ENCODE data around the gene MSL3B.
"Not testable (repeated sequence)": the region's sequence is repeated elsewhere in the genome, so short reads cannot be mapped to it uniquely, and the experiment has no call there.

Gene MSL3B

DNA sequence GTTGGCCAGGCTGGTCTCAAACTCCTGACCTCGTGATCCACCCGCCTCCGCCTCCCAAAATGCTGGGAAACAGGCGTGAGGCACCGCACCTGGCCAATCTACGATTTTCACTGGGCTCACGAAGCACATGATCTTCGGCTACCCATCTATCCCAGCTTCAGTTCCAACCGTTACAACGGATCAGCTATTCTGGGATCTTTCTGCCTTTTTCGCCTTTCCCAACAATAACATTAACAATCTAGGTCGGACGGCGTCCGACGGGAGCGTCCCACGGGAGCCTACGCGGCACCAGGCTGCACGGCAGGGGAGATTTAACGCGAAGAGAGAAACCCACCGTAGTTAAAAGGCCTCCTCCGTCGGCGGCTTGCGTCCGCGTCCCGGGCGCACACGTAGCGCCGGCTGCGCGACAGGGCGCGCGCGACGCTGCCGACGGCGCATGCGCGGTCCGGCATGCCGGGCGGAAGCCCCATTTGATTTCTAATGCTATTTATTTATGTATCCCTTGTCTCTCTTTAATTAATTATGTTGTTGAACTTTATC is at the start of gene MSL3B:
TSS of gene MSL3B (minus strand) at position 394 of the 540 bp plus-strand sequence.
- DNase-seq = peak; percentile 43

DNA sequence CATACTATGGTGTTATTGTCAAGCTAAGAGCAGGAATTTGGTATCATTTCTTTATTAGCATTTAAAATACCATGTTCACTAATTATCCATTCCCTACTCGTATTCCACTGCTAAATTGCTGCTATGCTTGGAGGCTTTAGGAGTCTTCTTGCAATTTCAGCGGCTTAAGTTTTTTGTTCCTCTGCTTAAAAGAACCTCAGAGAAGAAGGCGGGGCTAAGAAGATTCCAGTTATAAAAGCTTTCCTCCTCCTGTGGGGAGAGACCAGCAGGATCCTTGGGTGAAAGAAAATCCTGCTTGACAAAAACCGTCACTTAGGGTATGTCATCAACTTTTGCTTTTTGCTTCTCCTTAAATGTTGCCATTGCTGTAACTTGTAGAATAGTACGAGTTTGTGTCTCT is 48.9 kb upstream of the MSL3B start, which contains the start of gene TRPM8:
TSS of gene TRPM8 (plus strand) at position 258 of the 400 bp plus-strand sequence. CDS start 9,165 bp downstream, outside the sequence.
- no peak for DNase-seq

DNA sequence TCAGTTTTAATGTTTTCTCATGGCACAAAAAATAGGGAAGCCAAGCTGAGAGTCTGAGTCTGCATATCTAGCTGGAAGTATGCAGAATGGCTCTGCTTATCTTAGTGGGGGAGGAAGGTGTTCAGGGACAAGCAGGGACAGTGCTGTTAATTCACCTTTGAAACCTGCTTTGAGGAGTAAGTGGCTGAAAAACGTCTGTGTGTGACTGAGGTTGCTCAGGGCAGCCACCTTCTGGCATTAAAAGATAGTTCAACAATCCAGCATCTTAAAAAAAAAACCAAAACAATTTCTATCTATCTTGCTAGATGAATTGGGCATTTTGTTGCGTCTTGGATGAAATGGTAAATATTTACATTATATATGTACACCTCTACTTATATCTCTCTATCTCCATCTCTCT is 46.9 kb upstream of the MSL3B start:
- DNase-seq = no peak

DNA sequence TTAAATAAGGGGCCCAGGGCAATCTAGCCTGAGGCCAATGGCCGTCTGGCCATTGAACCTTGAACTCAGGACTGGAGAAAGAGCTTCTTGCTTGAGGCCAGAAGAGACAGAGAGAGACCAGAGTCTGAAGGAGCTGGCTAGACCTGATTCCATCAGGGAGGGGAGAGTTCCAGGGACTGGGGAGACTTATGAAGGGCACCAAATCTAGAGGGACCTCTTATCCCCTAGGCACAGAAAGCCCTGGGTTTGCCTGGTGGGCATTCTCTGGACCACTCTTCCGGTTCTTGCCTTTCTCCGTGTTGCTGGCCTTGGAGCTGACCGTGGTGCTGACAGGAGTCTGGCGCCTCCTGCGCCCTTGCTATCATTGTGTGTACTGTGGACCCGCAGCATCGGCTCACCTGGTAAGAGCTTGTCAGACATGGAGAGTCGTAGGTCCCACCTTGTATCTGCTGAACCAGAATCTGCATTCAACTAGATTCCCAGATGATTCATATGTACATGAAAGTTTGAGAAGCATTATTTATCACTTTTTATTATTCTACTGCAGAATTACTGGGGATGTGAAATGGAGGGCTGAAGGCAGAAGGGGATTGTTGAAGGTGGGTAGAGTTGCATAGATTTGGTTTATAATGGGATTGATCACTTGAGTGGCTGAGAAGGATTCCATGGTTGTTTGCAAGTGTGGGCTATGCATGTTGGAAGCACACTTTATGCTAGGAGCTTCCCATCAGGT is 44.7 kb upstream of the MSL3B start:
- DNase-seq = peak; percentile 49

DNA sequence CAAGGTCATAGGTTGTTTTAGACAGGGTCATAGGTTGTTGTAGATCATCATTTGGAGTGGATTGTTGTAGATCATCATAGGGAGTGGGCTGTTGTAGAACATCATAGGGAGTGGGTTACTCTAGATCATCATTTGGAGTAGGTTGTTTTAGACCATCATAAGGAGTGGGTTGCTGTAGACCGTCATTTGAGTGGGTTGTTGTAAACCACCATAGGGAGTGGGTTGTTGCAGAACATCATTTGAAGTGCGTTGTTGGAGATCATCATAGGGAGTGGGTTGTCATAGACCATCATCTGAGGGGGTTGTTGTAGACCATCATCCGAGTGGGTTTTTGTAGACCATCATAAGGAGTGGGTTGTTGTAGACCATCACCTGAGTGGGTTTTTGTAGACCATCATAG is 39.4 kb upstream of the MSL3B start:
- DNase-seq = no peak

DNA sequence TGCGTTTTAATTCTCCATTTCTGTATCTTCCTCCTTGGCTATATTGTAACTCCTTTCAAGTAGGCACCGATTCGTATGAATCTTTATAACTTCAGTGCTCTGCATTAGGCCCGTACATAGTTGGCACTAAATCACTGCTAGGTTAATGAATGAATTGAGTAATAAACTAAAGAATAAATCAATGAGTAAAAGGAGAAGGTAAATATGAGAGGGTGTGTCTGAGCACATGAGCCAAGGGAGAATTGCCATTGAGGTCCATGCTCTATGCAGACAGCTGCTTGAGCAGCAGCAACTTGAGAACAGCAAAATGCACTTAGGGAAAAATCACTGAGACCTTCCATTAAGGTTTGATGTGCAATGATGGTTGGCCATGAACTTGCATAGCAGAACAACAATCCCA is 37.8 kb upstream of the MSL3B start:
- DNase-seq = no peak

DNA sequence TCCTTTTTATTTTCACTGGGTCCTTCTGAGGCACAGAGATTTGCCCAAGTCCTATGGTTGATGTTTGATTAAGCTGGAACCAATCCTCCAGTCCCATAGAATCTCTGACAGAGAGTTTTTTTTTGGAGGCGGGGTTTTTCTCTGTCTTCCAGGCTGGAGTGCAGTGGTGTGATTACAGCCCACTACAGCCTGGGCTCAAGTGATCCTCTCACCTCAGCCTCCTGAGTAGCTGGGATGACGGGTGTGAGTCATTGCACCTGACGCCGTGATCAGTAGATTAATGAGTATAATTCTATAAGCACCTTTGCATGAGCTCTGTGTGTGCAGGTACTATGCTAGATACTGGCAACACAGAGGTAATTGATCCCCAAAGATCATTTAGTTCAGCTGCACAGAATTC is 33.7 kb upstream of the MSL3B start:
- DNase-seq = no peak

DNA sequence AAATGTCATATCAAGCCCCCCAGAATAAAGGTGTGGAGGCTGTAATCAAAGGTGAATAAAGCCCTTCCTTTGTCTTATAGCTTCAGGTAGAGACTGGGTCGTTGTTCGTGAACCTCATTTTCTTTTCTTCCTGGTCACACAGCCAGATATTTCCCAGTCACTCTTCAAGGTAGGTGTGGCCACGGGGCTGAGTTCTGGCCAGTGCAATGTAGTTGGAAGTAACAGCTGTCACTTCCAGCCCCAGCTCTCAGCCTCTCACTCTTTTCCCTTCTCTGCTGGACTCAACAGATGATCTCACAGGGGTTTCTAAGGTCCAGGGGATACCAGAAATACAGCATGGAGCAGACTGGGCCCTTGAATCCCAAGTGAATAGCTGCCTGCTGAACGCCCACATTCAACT is 33.2 kb upstream of the MSL3B start:
- DNase-seq = no peak

DNA sequence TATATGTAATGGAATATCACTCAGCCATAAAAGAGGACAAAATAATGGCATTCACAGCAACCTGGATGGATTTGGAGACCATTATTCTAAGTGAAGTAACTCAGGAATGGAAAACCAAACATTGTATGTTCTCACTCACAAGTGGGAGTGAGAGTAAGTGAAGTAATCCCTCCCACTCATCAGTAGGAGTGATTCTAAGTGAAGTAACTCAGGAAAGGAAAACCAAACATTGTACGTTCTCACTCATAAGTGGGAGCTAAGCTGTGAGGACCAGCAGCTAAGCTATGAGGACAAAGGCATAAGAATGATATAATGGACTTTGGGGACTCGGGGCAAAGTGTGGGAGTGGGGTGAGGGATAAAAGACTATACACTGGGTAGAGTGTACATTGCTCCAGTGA is 28.1 kb upstream of the MSL3B start:
- DNase-seq = not testable (repeated sequence)

DNA sequence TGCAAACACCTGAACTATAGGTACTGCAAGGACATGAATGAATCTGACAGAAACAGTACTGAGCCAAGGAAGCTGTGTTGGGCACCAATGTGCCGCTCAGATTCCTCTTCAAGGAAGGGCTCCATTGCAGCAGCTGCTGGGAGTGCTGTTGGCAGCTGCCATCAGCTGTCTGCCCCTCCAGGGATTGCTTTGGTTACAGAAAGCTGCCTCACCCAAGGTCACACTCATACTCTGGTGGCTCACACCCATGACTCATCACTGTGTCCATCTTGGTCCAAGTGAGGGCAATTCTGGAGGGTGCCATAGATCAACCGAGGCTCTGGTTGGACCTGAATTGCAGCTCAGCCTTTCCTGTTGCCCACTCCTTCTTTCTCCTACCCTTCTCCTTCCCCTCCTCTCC is 24.6 kb upstream of the MSL3B start:
- DNase-seq = peak; percentile 24

DNA sequence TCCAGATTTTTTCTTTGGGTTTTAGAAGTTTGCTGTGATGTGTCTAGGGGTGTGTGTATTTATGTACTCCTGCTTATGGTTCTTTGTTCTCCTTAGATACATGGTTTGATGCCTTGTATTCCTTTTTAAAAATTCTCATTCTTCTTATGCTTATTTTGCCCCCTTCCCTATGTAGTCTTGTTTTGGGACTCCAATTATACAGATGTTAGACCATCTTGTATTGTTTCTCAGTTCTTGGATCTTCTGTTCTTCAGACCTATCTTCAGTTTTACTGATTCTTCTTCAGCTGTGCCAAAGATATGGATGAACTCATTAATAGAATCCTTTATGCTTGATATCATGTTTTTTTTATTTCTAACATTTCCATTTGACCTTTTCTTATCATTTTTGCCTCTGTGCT is 14.2 kb upstream of the MSL3B start:
- DNase-seq = no peak

DNA sequence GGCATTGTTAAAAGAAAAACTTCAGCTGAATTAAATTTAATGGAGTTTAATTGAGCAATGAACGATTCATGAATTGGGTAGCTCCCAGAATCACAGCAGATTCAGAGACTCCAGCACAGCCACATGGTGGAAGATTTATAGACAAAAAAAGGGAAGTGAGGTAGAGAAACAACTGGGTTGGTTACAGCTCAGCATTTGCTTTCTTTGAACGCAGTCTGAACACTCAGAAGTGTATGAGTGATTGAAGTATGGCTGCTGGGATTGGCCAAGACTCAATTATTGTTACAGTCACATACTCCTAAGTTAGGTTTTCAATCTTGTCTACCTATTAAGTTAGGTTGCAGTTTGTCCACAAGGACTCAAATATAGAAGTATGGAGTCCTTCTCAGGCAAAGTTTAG is 3.9 kb upstream of the MSL3B start:
- not testable (repeated sequence) for DNase-seq

DNA sequence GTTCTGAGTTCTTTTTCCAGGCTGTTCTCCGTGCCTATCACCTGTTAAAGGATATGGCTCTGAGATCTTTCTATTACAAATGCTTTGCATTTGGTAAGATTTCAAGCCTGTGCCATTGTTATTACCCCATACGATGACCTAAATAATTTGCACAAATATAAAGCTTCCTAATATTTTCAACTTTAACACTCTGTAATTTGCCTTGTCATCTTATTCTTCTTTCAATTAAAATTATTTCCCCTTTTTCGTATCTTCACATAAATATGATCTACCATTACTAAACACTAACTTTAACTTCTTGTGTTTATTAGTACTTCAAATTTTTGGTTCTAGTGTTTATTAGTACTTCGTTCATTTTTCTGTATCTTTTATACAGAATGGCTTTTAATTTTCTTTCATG is 3.2 kb upstream of the MSL3B start:
- no peak for DNase-seq

DNA sequence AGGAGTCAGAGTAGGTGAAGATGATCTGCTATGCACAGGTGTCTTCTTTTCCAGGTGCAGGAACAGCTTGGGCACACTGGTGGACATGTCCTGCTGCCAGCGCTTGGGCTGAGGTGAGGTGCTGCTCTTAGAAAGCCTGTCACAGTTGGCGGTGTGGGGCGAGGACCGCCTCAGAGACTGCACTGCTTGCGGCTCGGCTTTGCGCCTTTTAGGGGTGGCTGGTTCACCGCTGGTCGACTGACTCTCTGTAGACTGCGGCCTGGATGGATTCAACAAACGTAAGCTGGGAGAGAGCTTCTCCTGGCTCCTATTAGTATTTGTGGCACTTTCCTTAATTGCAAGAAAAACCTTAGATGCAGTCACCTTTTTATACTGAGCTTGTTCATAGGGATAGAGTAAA is 1.7 kb downstream of the MSL3B start:
- DNase-seq = no peak

DNA sequence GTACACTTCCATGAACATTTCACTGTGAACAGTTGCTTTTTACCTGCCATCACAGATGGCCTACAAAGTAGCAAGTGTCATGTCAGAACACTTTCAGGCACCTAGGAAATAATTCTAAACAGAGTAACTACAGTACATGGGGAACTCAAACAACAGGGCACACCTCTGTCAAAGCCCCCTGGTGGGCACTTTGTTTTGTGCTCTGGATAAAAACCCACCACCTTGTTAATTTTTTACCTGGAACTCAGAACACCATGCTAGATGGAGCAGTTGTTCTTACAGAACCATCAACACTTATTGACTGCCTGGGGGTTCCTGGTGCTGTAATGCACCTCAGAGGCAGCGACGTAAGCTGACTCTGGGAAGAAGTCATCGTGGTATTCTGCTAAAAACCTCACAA is 2.3 kb downstream of the MSL3B start:
- no peak for DNase-seq

DNA sequence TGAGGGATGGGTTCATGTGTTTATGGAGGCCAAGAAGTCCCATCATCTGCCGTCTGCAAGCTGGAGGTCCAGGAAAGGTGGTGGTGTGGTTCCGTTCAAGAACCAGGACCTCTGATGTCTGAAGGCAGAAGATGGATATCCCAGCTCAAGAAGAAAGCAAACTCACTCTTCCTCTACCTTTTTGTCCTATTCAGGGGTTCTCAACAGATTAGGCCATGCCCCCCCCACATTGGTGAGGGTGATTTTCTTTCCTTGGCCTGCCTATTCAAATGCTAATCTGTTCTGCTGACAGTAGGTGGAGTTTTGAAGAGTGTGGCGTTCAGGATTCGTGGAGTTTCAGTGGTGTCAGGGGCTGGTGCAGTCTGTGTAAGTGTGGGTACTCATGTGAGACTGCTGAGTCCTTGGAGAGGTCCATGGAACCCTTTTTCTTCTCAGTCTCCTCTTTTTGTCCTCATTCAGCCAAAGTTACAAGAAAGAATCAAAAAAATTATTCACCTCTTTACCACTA is 5.9 kb downstream of the MSL3B start:
- DNase-seq = no peak

DNA sequence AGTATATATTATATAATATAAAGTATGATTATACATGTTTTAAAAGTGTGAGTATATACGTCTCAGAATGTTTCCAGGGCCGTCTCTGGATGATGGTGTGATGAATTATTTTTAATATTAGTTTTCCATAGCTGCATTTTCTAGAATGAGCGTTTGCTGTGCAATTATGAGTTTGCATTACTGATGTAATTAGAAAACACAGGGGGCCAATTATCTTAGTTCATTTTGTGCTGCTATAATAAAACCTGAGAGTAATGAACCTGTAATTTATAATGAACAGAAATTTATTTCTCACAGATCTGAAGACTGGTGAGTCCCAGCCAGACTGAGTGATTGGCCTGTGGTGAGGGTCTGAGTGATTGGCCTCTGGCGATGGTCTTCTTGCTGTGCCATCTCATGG is 9.9 kb downstream of the MSL3B start:
- no peak for DNase-seq

DNA sequence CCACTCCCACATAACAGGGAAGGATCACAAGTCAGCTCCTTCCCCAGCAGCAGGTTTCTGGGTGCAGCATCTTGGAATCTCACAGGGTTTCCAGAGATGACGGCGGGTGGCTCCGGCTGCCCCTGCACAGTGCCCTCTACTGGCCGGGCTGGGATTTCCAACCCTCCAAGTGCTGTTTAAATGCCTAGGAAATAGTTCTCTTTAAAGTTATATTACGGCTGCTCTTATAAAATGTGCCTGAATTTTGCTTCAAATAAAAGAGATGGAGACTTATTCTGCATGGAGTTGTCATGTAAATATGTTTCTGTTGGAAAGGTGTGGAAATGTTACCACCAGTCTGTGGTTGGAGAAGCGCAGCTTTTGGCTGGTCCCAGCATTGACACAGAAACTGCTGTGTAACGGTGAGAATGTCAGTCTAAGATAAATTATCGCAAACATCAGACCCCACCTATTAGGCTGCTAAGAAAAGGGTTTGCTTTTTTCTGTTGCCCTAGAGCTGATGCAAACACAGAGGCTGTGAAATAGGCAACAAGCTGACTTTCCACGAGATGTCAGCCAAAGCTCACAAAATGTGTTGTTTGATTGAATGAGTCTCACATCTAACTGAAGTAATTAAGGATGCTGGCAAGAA is 10.6 kb downstream of the MSL3B start:
- DNase-seq = no peak

DNA sequence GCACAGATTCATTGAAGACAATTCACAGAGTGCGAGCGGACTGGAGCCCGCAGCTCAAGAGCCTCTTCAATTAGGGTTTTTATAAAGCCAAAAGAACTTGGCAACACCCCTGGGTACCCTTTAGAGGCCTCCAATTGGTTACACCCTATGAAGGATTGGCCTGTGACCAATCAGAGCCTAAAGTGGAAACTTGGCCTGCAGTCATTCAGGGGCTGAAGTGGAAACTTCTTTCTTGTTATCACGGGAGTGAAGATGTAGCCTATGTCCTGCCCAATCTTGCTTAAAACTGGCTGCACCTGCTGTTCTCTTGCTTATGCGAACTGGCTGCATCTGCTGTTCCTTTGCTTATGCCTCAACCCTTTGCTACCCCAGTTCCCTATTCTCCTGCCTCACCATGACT is 12.0 kb downstream of the MSL3B start:
- DNase-seq = no peak

DNA sequence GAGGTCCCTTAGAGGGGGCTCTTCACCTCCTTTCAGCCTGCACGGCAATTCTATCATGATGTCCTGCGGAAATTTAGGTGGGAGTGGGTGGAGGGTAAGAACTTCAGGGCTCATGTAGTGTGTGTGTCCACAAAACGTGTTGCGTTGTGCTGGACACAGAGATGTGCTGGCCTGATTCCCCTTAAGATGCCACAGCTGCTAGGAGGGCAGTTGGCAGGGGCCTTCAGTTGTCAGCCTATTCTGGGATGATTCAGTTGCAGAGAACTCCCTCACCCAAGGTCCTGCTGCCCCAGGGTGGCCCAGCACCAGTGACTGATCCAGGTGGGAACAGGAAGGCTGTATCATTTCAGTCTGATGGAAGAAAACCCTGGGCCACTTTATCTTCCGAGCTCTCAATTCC is 12.8 kb downstream of the MSL3B start:
- no peak for DNase-seq

DNA sequence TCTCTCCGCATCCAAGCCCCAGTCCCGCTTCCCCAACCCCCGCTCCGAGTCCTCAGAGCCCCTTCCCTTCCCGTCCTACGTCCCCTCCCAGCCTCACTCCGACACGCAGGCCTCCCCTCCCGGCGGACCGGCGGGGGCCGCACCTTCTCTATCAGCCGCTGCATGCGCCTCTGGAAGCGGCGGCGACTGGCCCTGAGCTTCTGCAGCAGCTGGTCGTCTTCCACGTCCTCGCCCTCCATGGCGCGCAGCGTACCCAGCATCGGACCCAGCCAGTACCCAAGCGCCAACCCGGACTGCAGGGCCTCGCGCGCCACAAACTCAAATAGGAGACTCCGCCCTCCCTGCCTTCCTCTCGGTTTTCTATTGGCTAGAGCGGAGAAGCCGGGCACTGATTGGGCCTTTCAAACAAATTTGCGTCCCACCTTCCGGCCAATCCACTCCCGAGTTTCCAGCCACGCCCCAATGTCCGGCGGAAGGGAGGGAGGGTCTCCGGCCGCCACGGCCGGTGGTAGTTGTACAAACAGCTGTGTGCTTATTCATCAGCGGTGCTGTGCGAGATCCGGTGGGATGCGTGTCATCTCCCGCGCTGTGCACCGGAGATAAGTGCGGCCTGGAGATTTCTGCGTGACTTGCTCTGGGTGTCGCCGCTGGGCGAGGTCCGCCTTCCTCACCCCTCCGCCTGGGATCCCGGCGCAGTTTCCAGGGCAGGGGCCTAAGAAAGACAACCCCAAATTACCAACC is 13.8 kb downstream of the MSL3B start, which contains the start of gene HJURP:
TSS of gene HJURP (minus strand) at position 295 of the 741 bp plus-strand sequence. CDS start at position 260, 35 bp downstream.
- peak; percentile 97 for DNase-seq

DNA sequence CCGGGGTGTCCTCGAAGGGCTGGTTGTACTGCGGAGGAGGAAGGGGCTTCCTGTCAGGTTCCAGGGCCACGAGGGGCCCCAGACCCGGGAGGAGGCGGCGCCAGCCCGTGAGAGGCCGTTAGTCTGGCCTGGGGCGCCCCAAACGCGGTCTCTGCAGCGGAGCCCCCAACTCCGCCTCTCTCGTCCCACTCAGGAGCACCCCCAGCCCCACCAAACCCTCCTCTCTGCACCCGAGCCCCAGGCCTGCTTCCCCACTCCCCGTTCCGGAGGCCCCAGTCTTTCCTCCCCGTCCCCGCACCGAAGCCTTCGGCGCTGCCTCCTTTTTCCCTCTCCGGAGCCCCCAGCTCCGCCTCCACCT is 14.3 kb downstream of the MSL3B start:
- DNase-seq = no peak

DNA sequence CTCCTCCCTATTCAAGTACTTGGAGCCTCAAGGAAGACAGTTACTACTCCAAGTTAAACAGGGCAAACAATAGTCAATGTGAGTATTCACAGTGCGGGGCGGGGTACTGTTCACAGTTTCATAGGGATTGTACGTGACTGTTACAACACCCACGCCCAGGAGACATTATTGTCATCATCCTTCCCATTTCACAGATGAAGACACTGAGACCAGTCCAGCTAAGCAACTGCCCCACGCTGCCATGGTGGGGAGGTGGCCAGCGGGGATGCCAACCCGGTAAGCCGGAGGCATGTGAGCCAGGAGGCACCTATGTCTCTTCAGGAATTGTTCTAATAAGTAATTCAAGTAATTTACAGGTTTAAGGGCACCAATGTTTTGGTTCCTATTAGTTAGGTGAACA is 14.8 kb downstream of the MSL3B start:
- no peak for DNase-seq

Measured in femur (tissue), 1 donor.